Measurements from ENCODE around the gene DBH. TPM values are rescaled to one million over a fixed set of nuclear protein-coding genes. Genes with fewer than 3 reads are reported as not detected.

DBH gene
- polyA plus RNA-seq, 4 donors = 0.77 to 2.3 (median 1.7) TPM

GRCh38 chr9:133641396-133641655, 5.2 kb downstream of the DBH start:
- DNase-seq (ENCODE audit: low read depth in 4 of 4, low spot score in 3 of 4) = no peak

DNA sequence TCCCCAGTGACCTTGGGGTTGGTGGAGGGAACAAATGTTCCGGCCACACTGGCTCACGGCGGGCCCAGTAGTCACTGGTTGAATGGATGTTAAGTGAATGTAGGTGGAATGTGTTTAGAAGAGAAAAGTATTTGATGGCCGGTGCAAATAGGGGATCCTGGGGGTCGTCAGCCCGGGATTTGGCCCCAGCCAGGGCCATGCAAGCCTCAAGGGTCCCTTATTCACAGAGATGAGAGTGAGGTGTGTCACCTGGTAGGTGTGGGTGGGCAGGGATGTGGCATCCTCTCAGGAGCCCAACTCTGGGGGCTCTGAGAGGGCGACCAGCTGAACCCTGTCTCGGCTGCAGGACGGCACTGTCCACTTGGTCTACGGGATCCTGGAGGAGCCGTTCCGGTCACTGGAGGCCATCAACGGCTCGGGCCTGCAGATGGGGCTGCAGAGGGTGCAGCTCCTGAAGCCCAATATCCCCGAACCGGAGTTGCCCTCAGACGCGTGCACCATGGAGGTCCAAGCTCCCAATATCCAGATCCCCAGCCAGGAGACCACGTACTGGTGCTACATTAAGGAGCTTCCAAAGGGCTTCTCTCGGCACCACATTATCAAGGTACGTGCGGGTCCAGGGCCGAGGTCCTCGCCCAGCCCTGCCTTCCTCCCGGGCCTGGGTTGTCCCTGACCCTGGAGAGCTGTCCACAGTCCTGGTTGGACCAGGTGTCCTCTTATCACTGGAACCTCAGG, 5.9 kb downstream of the DBH start:
- no peak for DNase-seq (ENCODE audit: low read depth in 4 of 4, low spot score in 3 of 4)

GRCh38 chr9:133642708-133643361, 6.7 kb downstream of the DBH start:
- no peak for DNase-seq (ENCODE audit: low read depth in 4 of 4, low spot score in 3 of 4)

GRCh38 chr9:133643362-133643755, 7.2 kb downstream of the DBH start:
- no peak for DNase-seq (ENCODE audit: low read depth in 4 of 4, low spot score in 3 of 4)

DNA sequence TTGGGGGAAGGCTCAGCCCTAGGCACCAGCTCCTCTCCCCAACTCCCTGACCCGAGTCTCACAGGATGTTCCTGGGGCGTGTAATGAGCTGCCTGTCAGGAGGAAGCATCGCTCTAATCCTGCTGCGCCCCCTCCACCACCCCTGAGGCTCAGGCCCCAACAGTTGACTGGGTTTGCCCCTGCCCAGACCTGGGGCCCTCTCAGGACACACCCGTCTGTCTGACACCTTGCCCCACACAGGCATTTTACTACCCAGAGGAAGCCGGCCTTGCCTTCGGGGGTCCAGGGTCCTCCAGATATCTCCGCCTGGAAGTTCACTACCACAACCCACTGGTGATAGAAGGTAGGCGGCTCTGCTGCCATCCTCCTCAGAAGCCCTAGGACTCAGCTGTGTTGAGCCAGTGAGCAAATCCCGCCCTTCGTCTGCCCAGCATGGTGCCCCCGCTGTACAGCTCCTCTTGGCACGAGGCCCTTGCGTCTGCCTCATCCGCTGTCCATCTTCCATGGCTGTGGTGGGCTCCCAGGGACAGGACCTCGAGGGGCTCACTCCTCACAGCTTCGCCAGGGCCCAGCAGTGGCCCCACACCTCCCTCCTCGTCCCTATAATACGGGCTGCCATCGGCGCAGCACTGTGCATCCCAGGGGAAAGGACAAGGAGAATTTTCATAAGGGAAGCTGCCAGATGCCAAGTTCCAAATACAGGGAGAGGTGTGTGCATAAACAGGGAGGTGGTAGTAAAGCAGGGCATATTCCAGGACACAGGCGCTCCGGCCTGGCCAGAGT, 8.0 kb downstream of the DBH start:
- no peak for DNase-seq (ENCODE audit: low read depth in 4 of 4, low spot score in 3 of 4)

DNA sequence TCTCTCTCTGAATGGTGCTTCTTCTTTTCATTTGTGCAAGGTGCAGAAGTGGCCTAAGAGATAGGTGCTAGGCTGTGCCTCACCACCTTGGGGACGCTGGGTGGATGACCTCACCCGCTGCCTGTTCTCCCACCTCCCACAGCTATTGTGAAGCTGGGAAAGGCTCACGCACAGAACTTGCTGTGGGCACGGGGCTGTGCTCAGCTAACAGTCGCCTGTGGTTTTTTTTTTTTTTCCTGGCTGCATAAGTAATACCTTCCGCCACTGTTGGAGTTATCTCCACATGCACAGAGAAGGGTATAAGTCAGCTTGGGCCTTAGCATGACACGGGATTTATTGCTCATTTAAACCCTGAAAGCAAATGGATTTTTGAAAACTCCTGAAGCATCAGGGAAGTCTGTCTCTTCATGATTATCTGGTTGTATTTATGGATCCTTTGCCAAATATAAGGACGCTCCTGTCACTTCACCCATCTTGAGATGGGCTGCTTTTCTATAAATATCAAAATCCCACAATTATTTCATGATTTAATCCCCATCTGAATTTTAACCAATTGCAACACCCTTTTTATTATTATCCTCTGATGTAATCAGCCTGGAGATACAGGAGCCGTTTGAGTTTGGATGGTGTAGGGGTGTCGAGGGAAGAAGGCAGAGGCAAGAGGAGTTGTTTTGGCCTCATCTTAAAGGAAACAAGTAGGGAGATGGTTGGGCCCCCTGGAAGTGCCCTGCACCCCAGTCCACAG, 9.0 kb downstream of the DBH start:
- DNase-seq (ENCODE audit: low read depth in 4 of 4, low spot score in 3 of 4) = no peak

DNA sequence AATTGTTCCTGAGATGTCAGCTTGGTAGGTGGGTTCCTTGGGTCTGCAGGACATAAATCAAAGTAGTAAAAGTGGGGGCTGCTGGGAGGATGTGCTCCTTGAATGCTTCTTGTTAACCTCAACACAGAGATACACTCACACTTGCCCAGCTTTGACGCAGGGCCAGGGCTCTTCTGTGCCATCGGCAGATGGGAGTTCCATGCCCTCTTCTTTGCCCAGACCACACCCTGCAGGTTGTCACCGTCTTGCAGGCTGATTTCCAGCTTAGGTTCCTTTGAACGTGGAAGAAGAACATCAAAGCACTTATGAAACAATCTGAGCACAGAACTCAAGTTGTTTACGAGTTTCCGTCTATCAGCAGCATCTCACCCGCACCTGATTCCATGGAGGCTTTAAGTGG, 11.0 kb downstream of the DBH start:
- no peak for DNase-seq (ENCODE audit: low read depth in 4 of 4, low spot score in 3 of 4)

DNA sequence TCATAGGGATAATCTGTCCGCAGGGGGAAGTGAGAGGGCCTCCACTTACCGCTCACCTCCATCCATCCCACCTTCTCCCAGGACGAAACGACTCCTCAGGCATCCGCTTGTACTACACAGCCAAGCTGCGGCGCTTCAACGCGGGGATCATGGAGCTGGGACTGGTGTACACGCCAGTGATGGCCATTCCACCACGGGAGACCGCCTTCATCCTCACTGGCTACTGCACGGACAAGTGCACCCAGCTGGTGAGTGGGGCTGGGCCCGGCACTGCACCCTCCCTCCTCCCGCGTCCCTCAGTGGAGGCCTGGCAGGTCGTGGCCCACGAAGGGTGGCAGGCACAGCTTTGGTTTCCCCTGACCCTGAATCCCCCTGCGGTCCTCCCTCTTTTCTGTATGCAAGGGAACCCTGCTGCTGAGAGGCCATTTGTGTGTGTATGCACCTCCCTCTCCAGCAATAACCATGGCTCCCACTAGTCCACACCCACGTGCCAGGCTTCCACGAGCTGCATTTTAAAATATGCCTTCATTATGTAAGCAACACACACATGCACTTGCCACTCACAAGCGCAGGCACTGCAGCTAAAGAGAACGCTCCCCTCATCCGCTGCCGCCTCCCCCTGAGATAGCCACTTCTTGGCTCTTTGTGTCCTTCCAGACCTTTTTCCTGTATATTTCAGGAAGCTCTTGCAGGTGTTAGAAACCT, 11.8 kb downstream of the DBH start:
- no peak for DNase-seq (ENCODE audit: low read depth in 4 of 4, low spot score in 3 of 4)

GRCh38 chr9:133649194-133649593, 13.0 kb downstream of the DBH start:
- no peak for DNase-seq (ENCODE audit: low read depth in 4 of 4, low spot score in 3 of 4)

GRCh38 chr9:133650026-133650425, 13.9 kb downstream of the DBH start:
- DNase-seq (ENCODE audit: low read depth in 4 of 4, low spot score in 3 of 4) = no peak

DNA sequence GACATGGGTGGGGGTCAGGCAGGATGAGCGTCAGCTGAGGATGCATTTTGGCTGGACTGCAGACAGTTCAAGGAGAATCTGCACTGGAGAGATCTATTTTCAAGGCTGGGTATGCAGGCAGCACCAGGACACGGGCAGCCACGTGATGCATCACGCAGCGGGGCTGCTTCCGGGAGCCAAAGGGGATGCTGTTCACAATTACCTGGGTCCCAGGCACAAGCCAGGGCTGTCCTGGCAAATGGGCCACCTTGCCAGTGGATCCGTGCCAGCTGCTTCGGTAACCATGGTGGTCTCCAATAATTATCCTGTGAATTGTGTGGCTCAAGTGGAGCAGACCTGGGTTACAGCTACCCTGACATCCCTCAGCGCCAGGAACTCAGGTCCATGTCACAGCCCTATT, 17.5 kb downstream of the DBH start:
- DNase-seq (ENCODE audit: low read depth in 4 of 4, low spot score in 3 of 4) = no peak

- DNase-seq (ENCODE audit: low read depth in 4 of 4, low spot score in 3 of 4) = no peak
Observed at GRCh38 chr9:133654736-133655657, 18.8 kb downstream of the DBH start.

DNA sequence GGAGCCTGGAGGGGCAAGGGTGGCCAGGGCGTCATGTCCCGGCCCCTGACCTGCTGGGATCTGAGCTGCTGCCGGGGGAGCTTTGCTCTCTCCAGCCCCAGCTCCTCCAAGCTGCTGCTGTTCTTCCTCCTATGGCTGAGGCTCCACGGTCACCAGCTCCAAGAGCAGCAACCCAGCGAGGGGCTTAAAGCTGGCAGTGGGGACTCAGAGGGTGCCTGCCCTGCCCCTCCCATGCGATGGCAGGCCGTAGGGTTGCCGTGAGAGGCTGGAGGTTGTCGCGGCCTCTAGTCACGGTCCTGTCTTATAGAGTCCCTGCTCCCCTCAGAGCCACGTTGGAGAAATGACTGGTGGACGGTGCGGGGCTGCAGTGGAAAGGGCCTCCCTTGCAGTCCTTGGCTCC, 19.5 kb downstream of the DBH start:
- DNase-seq (ENCODE audit: low read depth in 4 of 4, low spot score in 3 of 4) = no peak

DNA sequence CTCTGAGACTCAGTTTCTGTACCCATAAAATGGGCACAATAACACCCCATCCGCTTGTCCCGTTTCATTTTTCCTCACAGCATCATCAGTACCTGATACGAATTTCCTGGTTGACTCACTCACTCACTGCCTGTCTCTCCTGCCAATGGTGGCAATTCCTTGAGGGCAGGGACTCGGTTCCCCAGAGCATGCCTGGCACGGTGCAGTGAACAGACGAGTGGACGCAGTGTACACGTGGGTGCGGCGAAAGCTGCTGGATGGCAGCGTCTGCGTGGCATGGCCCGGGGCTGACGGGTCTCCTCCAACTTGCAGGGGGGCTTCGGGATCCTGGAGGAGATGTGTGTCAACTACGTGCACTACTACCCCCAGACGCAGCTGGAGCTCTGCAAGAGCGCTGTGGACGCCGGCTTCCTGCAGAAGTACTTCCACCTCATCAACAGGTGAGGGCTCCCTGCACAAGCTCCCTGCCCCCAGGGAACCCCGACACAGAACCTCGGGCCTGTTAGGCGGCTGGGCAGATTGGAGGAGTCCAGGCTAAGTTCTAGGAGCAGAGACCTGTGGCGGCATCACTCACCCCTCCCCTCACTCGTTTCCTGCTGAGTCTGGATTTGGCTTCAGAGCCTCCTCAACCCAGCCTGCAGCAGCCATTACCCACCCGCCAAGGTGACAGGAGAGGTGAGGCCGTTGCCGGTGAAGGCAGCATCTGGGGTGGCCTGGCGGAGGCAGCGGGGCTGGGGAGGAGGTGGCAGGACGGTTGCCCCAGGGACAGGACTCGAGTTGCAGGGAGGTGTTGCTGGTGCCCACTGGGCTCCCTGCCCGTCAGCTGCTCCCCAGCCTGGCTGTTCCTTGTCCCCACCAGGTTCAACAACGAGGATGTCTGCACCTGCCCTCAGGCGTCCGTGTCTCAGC, 20.3 kb downstream of the DBH start:
- no peak for DNase-seq (ENCODE audit: low read depth in 4 of 4, low spot score in 3 of 4)

GRCh38 chr9:133657120-133657661, 21.0 kb downstream of the DBH start:
- no peak for DNase-seq (ENCODE audit: low read depth in 4 of 4, low spot score in 3 of 4)

GRCh38 chr9:133658442-133659431, 22.6 kb downstream of the DBH start:
- no peak for DNase-seq (ENCODE audit: low read depth in 4 of 4, low spot score in 3 of 4)

DNA sequence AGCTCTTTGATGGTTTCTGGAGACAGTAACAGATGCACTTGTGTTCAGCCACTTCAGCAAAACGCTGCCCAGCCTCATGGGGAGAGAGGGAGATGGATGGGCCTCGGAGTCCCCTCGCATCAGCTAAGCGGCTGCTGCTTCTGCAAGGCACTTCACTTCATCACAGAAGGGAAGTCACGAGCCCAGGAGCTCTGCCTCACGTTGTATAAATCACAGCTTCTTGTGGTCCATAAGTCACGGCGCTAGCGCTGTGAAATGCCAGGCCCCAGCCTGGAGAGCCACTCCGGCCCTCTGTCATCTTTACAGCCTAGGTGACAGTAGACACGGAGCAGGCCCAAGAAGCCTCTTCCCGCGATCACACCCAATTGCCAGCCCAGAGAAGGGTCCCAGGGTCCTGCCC, 23.4 kb downstream of the DBH start:
- no peak for DNase-seq (ENCODE audit: low read depth in 4 of 4, low spot score in 3 of 4)

Data from left renal pelvis (tissue), 4 donors.